ENCODE data around the gene FYN.

- TF ChIP-seq EZH2 (IDR thresholded peaks at IDR 0.05) (no peak), CTCF (IDR thresholded peaks at IDR 0.05 in 2 of 3, conservative IDR thresholded peaks at IDR 0.05 in 1 of 3; ENCODE audit: borderline replicate concordance in 1 of 3, insufficient read depth in 1 of 3, low read depth in 2 of 3, low read length in 2 of 3) (no peak), POLR2AphosphoS5 (IDR thresholded peaks at IDR 0.05; ENCODE audit: low read depth, low read length) (no peak), TCF7L2 (IDR thresholded peaks at IDR 0.05; ENCODE audit: borderline replicate concordance, extremely low read depth, insufficient read depth, insufficient read length) (no peak), ZBTB33 (IDR thresholded peaks at IDR 0.05; ENCODE audit: extremely low read depth, insufficient replicate concordance, low read length) (no peak), YY1 (IDR thresholded peaks at IDR 0.05; ENCODE audit: extremely low read depth, insufficient replicate concordance, low read depth, low read length) (no peak)
These were observed 208.7 kb downstream of the FYN start for GRCh38 chr6:111664565-111665030.
